GM12873 (cell line): ENCODE measurements around the gene SIRT6.

ENCODE experiments used
- TF ChIP-seq, protein P1 (sequence below): IDR thresholded peaks from 2 replicates; pipeline ENCODE4 v1.5.1; 2012; ENCODE audit warnings: low read depth, mild to moderate bottlenecking, moderate library complexity, low read length, control low read depth; ENCODE audit not compliant: insufficient read depth; ENCODE audit errors: missing control alignments

The SIRT6 gene

DNA sequence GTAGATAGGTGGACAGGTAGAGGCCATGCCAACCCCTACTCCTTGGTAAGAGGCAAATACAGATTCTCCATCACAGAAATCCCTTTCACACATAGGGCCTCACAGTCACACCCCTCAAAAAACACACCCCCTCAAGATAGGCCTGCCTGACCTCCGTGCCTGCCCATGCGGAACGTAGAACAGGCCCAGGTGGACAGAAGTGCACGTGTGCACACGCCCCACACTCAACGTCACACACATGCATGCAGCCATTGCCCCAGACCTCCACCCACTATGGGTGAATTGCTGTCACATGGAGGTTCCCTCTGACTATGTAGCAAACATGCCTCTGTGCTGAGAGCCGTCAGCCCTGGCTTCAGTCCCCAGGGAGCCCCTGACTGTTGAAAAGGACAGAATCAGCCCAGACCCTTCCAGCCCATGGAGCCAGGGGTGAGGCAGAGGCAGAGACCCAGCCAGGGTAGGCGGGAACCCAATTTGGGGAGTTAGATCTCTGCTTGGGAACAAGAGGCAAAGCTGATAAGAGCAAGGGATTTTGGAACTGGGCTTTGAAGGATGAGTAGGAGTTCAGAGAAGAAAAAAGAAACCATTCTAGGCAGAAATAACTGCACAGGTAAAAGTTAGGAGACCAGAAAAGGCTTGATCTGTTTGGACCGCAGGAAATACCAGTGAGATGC lies 3.2 kb upstream of the SIRT6 start:
- TF ChIP-seq, protein P1, sequence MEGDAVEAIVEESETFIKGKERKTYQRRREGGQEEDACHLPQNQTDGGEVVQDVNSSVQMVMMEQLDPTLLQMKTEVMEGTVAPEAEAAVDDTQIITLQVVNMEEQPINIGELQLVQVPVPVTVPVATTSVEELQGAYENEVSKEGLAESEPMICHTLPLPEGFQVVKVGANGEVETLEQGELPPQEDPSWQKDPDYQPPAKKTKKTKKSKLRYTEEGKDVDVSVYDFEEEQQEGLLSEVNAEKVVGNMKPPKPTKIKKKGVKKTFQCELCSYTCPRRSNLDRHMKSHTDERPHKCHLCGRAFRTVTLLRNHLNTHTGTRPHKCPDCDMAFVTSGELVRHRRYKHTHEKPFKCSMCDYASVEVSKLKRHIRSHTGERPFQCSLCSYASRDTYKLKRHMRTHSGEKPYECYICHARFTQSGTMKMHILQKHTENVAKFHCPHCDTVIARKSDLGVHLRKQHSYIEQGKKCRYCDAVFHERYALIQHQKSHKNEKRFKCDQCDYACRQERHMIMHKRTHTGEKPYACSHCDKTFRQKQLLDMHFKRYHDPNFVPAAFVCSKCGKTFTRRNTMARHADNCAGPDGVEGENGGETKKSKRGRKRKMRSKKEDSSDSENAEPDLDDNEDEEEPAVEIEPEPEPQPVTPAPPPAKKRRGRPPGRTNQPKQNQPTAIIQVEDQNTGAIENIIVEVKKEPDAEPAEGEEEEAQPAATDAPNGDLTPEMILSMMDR, result no peak

DNA sequence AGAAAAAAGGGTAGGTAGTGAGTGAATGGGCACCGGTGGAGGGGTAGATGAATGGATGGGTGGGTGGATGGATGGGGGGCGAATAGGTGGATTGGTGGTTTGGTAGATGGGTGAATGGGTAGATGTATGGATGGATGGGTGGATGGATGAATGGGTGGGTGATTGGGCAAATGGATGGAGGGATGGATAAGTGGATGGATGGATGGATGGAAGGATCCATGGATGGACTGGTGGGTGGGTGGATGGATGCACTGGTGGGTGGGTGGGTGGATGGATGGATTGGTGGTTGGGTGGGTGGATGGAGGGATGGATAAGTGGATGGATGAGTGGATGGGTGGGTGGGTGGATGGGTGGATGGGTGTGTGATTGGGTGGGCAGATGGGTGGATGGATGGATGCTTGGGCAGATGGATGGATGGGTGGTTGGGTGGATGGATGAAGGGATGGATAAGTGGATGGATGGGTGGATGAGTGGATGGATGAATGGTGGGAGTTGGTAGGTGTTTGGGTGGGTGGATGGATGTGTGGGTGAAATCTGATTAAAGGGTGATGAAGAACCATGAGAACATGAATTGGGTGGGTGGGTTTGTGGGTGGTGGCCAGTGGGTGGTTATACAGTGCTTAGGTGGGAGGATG lies 2.5 kb upstream of the SIRT6 start:
- TF ChIP-seq, protein P1, result no peak

DNA sequence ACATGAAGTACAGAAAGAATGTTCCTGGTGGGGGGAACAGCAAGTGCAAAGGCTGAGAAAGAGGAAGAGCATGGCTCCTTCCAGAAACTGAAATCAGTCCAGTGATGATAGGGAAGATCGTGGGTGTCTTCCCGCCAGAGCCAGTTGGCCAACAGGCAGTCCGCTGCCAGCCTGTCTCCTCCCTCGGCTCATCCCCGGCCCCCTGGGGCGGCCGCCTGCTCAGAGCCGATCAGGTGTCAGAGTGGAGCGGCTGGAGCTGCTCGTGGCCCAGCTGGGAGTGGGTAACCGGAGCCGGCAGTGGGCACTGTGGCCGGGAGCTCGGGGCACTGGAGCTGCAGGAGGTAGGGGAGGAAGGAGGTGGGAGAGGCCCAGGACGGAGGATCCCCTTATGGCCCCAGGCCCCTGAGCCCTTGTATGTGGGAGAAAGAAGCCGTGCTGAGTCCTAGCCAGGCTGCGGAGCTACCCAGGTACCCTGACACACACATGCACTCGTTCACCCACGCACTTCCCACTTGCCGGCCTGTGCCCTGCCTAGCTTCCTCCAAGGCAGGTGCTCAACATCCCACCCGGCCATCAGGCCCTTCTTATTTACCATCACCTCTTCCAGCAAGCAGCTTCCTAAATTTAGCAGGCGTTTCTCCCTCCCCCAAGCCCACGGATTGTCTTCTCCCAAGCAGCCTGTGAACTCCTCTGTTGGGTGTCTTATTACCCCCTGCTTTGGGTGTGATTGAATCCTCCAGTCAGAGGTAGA lies 1.8 kb upstream of the SIRT6 start:
- TF ChIP-seq, protein P1, result no peak

DNA sequence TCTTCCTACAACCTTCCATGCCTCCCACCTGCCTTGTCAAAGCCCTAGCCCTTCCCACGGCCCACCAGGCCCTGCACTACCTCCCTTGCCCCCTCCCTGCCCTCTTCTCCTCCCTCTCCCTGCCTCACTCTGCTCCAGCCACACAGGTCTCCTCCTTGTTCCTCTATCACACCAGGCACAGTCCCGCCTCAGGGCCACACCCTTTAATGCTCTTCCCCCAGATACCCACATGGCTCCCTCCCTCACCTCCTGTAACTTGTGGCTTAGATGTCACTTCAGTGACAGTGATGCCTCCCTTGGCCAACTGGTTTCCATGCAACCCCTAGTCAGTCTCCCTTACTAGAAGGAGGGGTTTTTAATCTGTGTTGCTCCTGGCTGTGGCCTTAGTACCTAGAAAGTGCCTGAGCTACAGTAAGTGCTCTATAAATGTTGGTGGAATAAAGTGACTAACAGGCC lies 1.3 kb downstream of the SIRT6 start:
- TF ChIP-seq, protein P1, result no peak

DNA sequence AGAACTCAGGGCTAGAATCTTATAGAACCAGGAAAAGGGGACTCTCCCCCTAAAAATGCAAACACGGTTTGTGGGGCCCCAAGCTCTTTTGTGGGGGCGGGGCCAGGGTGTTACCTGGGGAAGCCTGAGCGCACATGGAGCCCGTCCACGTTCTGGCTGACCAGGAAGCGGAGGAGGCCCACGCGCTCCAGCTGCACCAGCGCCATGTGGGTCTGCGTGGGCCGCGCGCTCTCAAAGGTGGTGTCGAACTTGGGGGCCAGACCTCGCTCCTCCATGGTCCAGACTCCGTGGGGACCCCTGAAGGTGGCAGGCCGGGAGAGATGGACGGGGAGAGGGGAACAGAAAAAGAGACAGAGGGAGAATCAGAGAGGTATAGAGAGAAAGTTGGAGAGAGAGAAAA lies 3.4 kb downstream of the SIRT6 start:
- TF ChIP-seq, protein P1, result no peak

DNA sequence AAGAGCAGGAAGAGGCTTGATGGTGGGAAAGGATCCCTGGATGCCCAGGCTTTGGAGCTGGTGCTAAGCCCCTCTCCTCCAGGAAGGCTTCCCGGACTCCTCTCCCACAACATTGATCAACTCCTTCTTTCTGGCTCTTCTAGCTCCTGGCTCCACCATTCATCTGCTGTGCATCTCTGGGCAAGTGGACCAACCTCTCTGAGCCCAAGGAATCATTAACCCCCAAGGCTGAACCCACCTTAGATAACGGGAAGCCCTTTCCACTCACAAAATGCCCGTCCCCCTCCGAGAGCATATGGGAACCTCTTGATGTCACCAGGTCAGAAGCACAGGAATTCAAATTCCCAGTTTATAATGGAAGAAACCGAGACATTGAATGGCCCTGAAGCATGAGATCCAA lies 5.2 kb downstream of the SIRT6 start:
- TF ChIP-seq, protein P1, result no peak

DNA sequence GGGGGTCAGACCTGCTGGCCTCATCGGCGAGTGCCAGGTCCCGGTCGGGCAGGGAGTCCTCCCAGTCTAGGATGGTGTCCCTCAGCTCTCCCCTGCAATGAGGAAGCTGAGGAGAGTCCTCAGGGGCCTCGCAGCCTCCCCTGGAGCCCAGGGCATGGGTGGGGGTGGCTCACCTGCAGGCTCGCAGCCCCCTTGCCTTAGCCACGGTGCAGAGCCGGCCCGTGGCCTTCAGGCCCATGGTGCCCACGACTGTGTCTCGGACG lies 6.8 kb downstream of the SIRT6 start:
- TF ChIP-seq, protein P1, result no peak
